H1 (cell line): Measurements from ENCODE around the gene GAB2. TPM values are rescaled to one million over a fixed set of nuclear protein-coding genes. Genes with fewer than 3 reads are reported as not detected.

Source experiments
- CHD2 ChIP-seq: IDR thresholded peaks from 2 replicates; pipeline ENCODE4 v1.6.1; 2012; ENCODE audit warnings: low read length, improper control_type of control experiment
- CTBP2 ChIP-seq: IDR thresholded peaks from 2 replicates; pipeline ENCODE4 v1.7.0; 2011; ENCODE audit warnings: borderline replicate concordance, mild to moderate bottlenecking, moderate library complexity, mixed read lengths, low read length; ENCODE audit not compliant: insufficient read depth, insufficient read length
- SRF ChIP-seq: IDR thresholded peaks from 2 replicates; pipeline ENCODE4 v1.6.1; 2011; ENCODE audit warnings: mild to moderate bottlenecking, low read depth, low read length, moderate library complexity
- polyA plus RNA-seq, 7 experiments: library from polyadenylated mRNA; depleted of rRNA in 3 of 7; stranded (reverse) in 5 of 7; unstranded in 2 of 7; fragments of >200 nt in 5 of 7; fragments of 200-250 nt in 2 of 7; gene quantifications; 1 replicate in 5 of 7; 2 replicates in 1 of 7; 4 replicates in 1 of 7; pipeline versions ENCODE4 v1.2.1 to v1.2.3, GENCODE V29; 2011 to 2013; ENCODE audit warnings: missing spikeins in 2 of 7, mixed read lengths in 2 of 7
- total RNA-seq: library from RNA; stranded (reverse); fragmentation: NEBNext Ultra II Directional; extraction: Animal tissue kit (Norgen Biotek cat#: 25700); gene quantifications from 2 replicates; pipeline ENCODE4 v1.2.1, GENCODE V29; 2021

GAB2 gene
- total and polyA plus RNA-seq, 2 of the 8 experiments (the other 6 are each of a cell fraction or from before 2014, with no cell fraction given) = 6.3 to 14.0 TPM

DNA sequence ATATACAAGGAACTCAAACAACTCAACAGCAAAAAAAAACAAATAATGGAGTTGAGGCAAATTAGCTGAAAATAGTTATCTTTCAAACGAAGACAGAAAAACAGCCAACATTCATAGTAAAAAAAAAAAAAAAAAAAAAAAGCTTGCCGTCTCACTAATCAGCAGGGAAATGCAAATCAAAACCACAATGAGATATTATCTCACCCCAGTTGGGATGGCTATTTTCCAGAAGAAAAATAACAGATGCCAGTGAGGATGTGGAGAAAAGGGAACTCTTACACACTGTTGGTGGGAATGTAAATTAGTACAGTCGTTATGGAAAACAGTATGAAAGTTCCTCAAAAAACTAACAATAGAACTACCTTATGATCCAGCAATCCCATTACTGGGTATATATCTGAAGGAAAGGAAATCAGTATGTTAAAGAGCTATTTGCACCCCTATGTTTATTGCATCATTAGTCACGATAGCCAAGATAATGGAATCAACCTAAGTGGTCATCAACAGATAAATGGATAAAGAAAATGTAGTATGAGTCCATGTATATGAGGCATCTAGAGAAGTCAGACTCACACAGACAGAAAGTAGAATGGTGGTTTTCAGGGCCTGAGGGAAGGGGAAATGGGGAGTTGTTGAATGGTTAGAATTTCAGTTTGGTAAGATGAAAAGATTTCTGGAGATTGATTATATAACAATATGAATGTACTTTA lies 172.9 kb downstream of the GAB2 start (continued):
- TF ChIP-seq CHD2 = no peak
- TF ChIP-seq CTBP2 = no peak
- no peak for TF ChIP-seq SRF
